Cardiac muscle cell (in vitro differentiated cells and primary cell): ENCODE data around the gene CBLC. TPM values are rescaled to one million over a fixed set of nuclear protein-coding genes. Genes with fewer than 3 reads are reported as not detected.

ENCODE experiments used
- DNase-seq, 2 donors: peaks; one replicate each; pipeline versions ENCODE4 v3.0.0 to v3.0.0-alpha.2; 2010 to 2017; ENCODE audit warnings: low read depth in 1 of 2, low spot score in 1 of 2
- H3K27ac ChIP-seq: fragments of 200-600 bp; sonication (generic); 2 replicates; pipeline ENCODE4 v1.5.1; 2016
- H3K27me3 ChIP-seq: fragments of 200-600 bp; sonication (generic); 2 replicates; pipeline ENCODE4 v1.6.0; 2016; ENCODE audit warnings: control low read depth
- H3K36me3 ChIP-seq: fragments of 200-600 bp; sonication (generic); 2 replicates; pipeline ENCODE4 v1.5.1; 2016; ENCODE audit warnings: control low read depth
- H3K4me1 ChIP-seq: fragments of 200-600 bp; sonication (generic); 2 replicates; pipeline ENCODE4 v1.8.1; 2017; ENCODE audit warnings: low read depth, mild to moderate bottlenecking, mixed run types
- H3K4me3 ChIP-seq: fragments of 200-600 bp; sonication (generic); 2 replicates; pipeline ENCODE4 v1.5.1; 2016; ENCODE audit warnings: mild to moderate bottlenecking
- H3K9me3 ChIP-seq: fragments of 200-600 bp; sonication (generic); 2 replicates; pipeline ENCODE4 v1.5.1; 2017; ENCODE audit warnings: low read depth, mild to moderate bottlenecking, control low read depth
- polyA plus RNA-seq: library from polyadenylated mRNA; unstranded; fragments of >200 nt; fragmentation: Nextera tagmentation; extraction: Ambion mirVana; gene quantifications from 2 replicates; pipeline ENCODE4 v1.2.1, GENCODE V29; 2016
- total RNA-seq: library from RNA; depleted of rRNA; stranded (reverse); fragments of >200 nt; gene quantifications from 2 replicates; pipeline ENCODE4 v1.2.3, GENCODE V29; 2016
- TF ChIP-seq, protein P1 (sequence below): IDR thresholded peaks from 2 replicates; pipeline ENCODE4 v1.5.1; 2012; ENCODE audit warnings: low read depth, mild to moderate bottlenecking, low read length

Gene CBLC
- total and polyA plus RNA-seq, 2 experiments from 2014 or later, result 0.11 TPM; not detected in 1

DNA sequence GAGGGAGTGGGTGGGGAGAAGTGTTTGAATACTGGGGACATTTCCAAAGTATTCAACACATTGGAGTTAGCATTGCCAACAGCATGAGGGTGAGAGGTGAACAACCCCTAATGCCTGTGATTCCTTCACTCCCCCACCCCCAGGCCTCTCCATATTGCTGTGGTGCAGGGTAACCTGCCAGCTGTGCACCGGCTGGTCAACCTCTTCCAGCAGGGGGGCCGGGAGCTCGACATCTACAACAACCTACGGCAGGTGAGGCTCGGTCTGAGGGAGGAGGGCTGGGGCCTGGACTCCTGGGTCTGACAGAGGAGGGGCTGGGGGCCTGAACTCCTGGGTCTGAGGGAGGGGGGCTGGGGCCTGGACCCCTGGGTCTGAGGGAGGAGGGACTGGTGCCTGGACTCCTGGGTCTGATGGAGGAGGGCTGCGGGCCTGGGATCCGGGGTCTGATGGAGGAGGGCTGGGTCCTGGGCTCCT lies 21.6 kb upstream of the CBLC start:
- Histone ChIP-seq H3K4me1 (peaks cover 15% of the 10 kb centered on the region), H3K27ac (no peak overlapping the region), H3K9me3 (no peaks in the 10 kb centered on the region), H3K36me3 (no peaks in the 10 kb centered on the region), H3K27me3 (peaks cover 3% of the 10 kb centered on the region), H3K4me3 (no peak overlapping the region)
- TF ChIP-seq, protein P1, sequence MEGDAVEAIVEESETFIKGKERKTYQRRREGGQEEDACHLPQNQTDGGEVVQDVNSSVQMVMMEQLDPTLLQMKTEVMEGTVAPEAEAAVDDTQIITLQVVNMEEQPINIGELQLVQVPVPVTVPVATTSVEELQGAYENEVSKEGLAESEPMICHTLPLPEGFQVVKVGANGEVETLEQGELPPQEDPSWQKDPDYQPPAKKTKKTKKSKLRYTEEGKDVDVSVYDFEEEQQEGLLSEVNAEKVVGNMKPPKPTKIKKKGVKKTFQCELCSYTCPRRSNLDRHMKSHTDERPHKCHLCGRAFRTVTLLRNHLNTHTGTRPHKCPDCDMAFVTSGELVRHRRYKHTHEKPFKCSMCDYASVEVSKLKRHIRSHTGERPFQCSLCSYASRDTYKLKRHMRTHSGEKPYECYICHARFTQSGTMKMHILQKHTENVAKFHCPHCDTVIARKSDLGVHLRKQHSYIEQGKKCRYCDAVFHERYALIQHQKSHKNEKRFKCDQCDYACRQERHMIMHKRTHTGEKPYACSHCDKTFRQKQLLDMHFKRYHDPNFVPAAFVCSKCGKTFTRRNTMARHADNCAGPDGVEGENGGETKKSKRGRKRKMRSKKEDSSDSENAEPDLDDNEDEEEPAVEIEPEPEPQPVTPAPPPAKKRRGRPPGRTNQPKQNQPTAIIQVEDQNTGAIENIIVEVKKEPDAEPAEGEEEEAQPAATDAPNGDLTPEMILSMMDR, result no peak
- DNase-seq, result no peak

DNA sequence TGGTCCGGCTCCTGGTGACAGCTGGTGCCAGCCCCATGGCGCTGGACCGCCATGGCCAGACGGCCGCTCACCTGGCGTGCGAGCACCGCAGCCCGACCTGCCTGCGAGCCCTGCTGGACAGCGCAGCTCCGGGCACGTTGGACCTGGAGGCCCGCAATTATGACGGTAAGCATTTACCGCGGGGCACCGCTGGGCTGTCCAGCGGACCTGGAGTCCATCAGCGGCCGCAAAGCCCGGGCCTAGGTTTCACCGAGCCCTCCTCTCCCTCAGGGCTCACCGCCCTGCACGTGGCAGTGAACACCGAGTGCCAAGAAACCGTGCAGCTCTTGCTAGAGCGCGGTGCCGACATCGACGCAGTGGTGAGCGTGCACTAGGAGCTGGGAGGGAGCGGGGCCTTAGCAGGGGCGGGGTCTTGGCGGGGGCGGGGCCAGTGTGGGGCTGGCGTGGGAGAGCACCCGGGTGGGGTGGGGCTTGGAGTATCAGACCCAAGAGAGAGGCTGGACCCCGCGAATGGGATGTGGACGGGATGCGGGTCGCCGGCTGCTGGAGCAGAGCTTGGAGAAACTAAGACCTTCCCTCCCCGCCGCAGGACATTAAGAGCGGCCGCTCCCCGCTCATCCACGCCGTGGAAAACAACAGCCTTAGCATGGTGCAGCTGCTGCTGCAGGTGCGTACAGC lies 20.5 kb upstream of the CBLC start:
- no peaks in the 10 kb centered on the region for H3K9me3 ChIP-seq
- peaks cover 15% of the 10 kb centered on the region for H3K4me1 ChIP-seq
- TF ChIP-seq, protein P1, result no peak
- peak; percentile 55 to 91 for DNase-seq
- H3K27me3 ChIP-seq, result peaks cover 3% of the 10 kb centered on the region
- H3K4me3 ChIP-seq, result peak overlapping the region; percentile 23
- H3K27ac ChIP-seq, result peak overlapping the region; percentile 59
- no peaks in the 10 kb centered on the region for H3K36me3 ChIP-seq

- no peaks in the 10 kb centered on the region for H3K36me3 ChIP-seq
- H3K27ac ChIP-seq, result peak overlapping the region; percentile 59
- peak; percentile 77 to 90 for DNase-seq
- H3K4me3 ChIP-seq, result peak overlapping the region; percentile 23
- H3K27me3 ChIP-seq, result peaks cover 3% of the 10 kb centered on the region
- peaks cover 15% of the 10 kb centered on the region for H3K4me1 ChIP-seq
- TF ChIP-seq, protein P1, result peak; percentile 7
- H3K9me3 ChIP-seq, result no peaks in the 10 kb centered on the region
Observed at GRCh38 chr19:44757735-44758505, 19.8 kb upstream of the CBLC start.

DNA sequence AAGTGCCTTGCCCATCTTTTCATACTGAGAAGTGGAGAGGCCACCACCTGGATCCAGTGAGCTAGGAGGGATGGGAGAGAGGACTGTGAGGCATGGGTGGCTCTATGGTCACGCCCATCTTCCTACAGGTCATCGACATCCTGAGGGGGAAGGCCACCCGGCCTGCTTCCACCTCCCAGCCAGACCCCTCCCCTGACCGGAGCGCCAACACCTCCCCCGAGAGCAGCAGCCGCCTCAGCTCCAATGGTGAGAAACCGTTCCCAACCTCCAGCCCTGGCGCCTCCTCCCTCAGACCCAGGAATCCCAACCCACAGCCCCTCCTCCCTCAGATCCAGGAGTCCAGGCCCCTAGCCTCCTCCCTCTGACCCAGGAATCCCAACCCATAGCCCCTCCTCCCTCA lies 19.1 kb upstream of the CBLC start:
- Histone ChIP-seq H3K27ac (peak overlapping the region; percentile 59), H3K27me3 (peaks cover 3% of the 10 kb centered on the region)

GRCh38 chr19:44759083-44759804 lies 18.4 kb upstream of the CBLC start:
- Histone ChIP-seq H3K9me3 (no peaks in the 10 kb centered on the region), H3K4me1 (peaks cover 15% of the 10 kb centered on the region), H3K27ac (no peak overlapping the region), H3K27me3 (peaks cover 3% of the 10 kb centered on the region), H3K36me3 (no peaks in the 10 kb centered on the region), H3K4me3 (no peak overlapping the region)
- TF ChIP-seq, protein P1, result no peak
- DNase-seq, result no peak

More for the DNA sequence above, 19.1 kb upstream of the CBLC start:
- TF ChIP-seq, protein P1, result no peak
- DNase-seq, result peak; percentile 19 to 58
- Histone ChIP-seq H3K36me3 (no peaks in the 10 kb centered on the region), H3K4me1 (peaks cover 15% of the 10 kb centered on the region), H3K4me3 (peak overlapping the region; percentile 23), H3K9me3 (no peaks in the 10 kb centered on the region)
